Lung (tissue), 12 donors: ENCODE results near the gene FAT3. TPM values are rescaled to one million over a fixed set of nuclear protein-coding genes. Genes with fewer than 3 reads are reported as not detected.

Source experiments
- ATAC-seq: fragments of 200-7000 bp; cut with Tn5 transposase; one replicate; pipeline ENCODE4 v1.9.1; 2020; ENCODE audit warnings: moderate number of reproducible peaks; ENCODE audit not compliant: insufficient read depth, low FRiP score
- DNase-seq, 3 donors: peaks; one replicate each; pipeline ENCODE4 v3.0.0-alpha.2; 2013 to 2017
- H3K27ac ChIP-seq, 2 donors: one replicate each; pipeline ENCODE4 v1.5.1; 2013; ENCODE audit warnings: mild to moderate bottlenecking in 2 of 2, moderate library complexity in 2 of 2, control low read depth in 1 of 2, inconsistent platforms in 1 of 2, low read depth in 1 of 2, low read length in 1 of 2
- H3K27me3 ChIP-seq, 3 donors: one replicate each; pipeline ENCODE4 v1.5.1; 2013; ENCODE audit warnings: low read length in 2 of 3; ENCODE audit not compliant: control insufficient read depth in 3 of 3, insufficient read depth in 3 of 3
- H3K36me3 ChIP-seq, 4 donors: one replicate each; pipeline ENCODE4 v1.5.1; 2013; ENCODE audit warnings: low read length in 4 of 4, mild to moderate bottlenecking in 1 of 4, moderate library complexity in 1 of 4; ENCODE audit not compliant: control insufficient read depth in 4 of 4, insufficient read depth in 4 of 4
- H3K4me1 ChIP-seq, 5 donors: one replicate each; pipeline ENCODE4 v1.5.1; 2013; ENCODE audit warnings: low read length in 5 of 5, mild to moderate bottlenecking in 2 of 5, moderate library complexity in 1 of 5; ENCODE audit not compliant: control insufficient read depth in 5 of 5, insufficient read depth in 5 of 5
- H3K4me3 ChIP-seq: one replicate; pipeline ENCODE4 v1.5.1; 2013; ENCODE audit warnings: mild to moderate bottlenecking, control low read depth, moderate library complexity
- H3K9ac ChIP-seq, 2 donors: one replicate each; pipeline ENCODE4 v1.5.1; 2013; ENCODE audit warnings: low read length in 2 of 2, control low read depth in 1 of 2; ENCODE audit not compliant: insufficient read depth in 1 of 2
- H3K9me3 ChIP-seq, 4 donors: one replicate each; pipeline ENCODE4 v1.5.1; 2013; ENCODE audit warnings: low read length in 3 of 4, mild to moderate bottlenecking in 1 of 4, moderate library complexity in 1 of 4; ENCODE audit not compliant: control insufficient read depth in 4 of 4, insufficient read depth in 3 of 4
- WGBS, 2 donors: extraction: QIAGEN DNeasy Blood & Tissue Kit; methylation state at CpG; one replicate each; pipeline ENCODE4 v1.1.7; 2013; 5-methylcytosine and 5-hydroxymethylcytosine counted together
- polyA plus RNA-seq, 2 donors: library from polyadenylated mRNA; stranded (reverse); fragments of 200-250 nt; gene quantifications; one replicate each; pipeline ENCODE4 v1.2.1, GENCODE V29; 2013
- total RNA-seq, 2 donors: library from RNA; depleted of rRNA in 1 of 2; stranded (reverse); fragments of >200 nt in 1 of 2; gene quantifications; one replicate each; pipeline ENCODE4 v1.2.1, GENCODE V29; 2014 to 2021
- TF ChIP-seq, protein P1 (sequence below): IDR thresholded peaks from 2 replicates; pipeline ENCODE4 v1.5.1; 2012; ENCODE audit warnings: mild to moderate bottlenecking; ENCODE audit errors: control extremely low read depth, extremely low read depth
- donor health status: control.
- donor health status: control.
- donor health status: Bipolar disorder and iron deficiency.
- donor health status: healthy.
- donor health status: DM: yes; HTN: yes; CAD: no.

Gene FAT3
- total and polyA plus RNA-seq, 4 donors = 0.22 to 108 (median 3.1) TPM

DNA sequence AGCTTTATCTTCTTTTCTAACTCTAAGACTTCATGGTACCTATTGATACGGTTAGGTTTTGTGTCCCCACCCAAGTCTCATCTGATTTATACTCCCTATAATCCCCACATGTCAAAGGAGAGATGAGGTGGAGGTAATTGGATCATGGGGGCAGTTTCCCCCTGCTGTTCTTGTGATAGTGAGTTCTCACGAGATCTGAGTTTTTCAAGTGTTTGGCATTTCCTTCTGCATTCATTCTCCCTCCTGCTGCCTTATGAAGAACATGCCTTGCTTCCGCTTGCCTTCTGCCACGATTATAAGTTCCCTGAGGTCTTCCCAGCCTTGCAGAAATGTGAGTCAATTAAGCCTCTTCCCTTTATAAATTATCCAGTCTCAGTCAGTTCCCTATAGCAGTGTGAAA is 5.1 kb upstream of the FAT3 start:
- Histone ChIP-seq H3K27ac (no peak overlapping the region), H3K4me1 (peaks cover 0 to 34% (median 9%) of the 10 kb centered on the region in 5 donors), H3K27me3 (peaks cover 0 to 8% (median 0%) of the 10 kb centered on the region in 3 donors), H3K9ac (no peak overlapping the region), H3K4me3 (no peak overlapping the region), H3K36me3 (no peaks in the 10 kb centered on the region), H3K9me3 (peaks cover 0 to 2% (median 0%) of the 10 kb centered on the region in 4 donors)
- TF ChIP-seq, protein P1, sequence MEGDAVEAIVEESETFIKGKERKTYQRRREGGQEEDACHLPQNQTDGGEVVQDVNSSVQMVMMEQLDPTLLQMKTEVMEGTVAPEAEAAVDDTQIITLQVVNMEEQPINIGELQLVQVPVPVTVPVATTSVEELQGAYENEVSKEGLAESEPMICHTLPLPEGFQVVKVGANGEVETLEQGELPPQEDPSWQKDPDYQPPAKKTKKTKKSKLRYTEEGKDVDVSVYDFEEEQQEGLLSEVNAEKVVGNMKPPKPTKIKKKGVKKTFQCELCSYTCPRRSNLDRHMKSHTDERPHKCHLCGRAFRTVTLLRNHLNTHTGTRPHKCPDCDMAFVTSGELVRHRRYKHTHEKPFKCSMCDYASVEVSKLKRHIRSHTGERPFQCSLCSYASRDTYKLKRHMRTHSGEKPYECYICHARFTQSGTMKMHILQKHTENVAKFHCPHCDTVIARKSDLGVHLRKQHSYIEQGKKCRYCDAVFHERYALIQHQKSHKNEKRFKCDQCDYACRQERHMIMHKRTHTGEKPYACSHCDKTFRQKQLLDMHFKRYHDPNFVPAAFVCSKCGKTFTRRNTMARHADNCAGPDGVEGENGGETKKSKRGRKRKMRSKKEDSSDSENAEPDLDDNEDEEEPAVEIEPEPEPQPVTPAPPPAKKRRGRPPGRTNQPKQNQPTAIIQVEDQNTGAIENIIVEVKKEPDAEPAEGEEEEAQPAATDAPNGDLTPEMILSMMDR = no peak
- DNase-seq (no peak), ATAC-seq (no peak)
- 54 to 62% methylated on average over 4 of the region's 4 CpGs for WGBS, 2 donors

GRCh38 chr11:92222701-92223100 is 1.9 kb upstream of the FAT3 start:
- Histone ChIP-seq H3K4me1 (peaks cover 0 to 20% (median 6%) of the 10 kb centered on the region in 5 donors), H3K9ac (no peak overlapping the region), H3K27me3 (peaks cover 0 to 12% (median 8%) of the 10 kb centered on the region in 3 donors), H3K9me3 (peaks cover 0 to 6% (median 0%) of the 10 kb centered on the region in 4 donors), H3K36me3 (peaks cover 0 to 5% (median 0%) of the 10 kb centered on the region in 4 donors), H3K4me3 (no peak overlapping the region), H3K27ac (no peak overlapping the region)
- no peak for ATAC-seq
- WGBS, 2 donors = 21 to 45% methylated on average over 1 of the region's 1 CpG
- TF ChIP-seq, protein P1 = no peak
- DNase-seq = no peak

- H3K9ac ChIP-seq = peak overlapping the region in 1 of 2 donors; percentile 71
- peaks cover 0 to 6% (median 0%) of the 10 kb centered on the region in 4 donors for H3K9me3 ChIP-seq
- WGBS, 2 donors = 3 to 4% methylated on average over 8 of the region's 8 CpGs
- TF ChIP-seq, protein P1 = no peak
- DNase-seq (peak in 1 of 3 donors; percentile 57), ATAC-seq (no peak)
- H3K4me1 ChIP-seq = peaks cover 0 to 31% (median 11%) of the 10 kb centered on the region in 5 donors
- H3K27ac ChIP-seq = no peak overlapping the region
- peaks cover 0 to 5% (median 0%) of the 10 kb centered on the region in 4 donors for H3K36me3 ChIP-seq
- no peak overlapping the region for H3K4me3 ChIP-seq
- peaks cover 0 to 12% (median 8%) of the 10 kb centered on the region in 3 donors for H3K27me3 ChIP-seq
Measured at GRCh38 chr11:92224054-92224406, 588 bp upstream of the FAT3 start.

DNA sequence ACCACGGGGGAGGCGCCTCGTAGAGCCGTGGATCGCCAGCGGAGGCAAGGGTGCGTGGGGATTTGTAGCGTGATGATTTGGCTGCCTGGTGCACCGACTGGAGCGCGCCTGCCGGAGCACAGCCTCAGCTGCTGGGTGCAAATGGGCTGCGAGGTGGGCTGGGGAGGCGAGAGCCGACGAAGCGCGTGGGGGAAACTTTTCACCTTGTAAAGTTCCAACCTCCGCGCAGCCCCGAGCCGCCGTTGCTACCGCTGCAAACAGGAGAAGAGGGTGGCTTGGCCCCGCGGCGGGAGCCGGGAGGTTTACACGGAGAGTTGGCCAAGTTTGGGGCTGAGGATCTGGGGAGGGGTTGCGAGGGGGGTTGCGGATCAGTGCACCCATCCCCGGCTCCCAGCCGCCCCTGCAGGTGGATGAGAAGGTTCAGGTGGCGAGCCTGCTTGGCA is 528 bp downstream of the FAT3 start:
- no peak overlapping the region for H3K27ac ChIP-seq
- H3K4me3 ChIP-seq = peak overlapping the region; percentile 28
- no peak overlapping the region for H3K9ac ChIP-seq
- 1 to 4% methylated on average over 34 of the region's 34 CpGs for WGBS, 2 donors
- DNase-seq = peak in 2 of 3 donors; percentile 38 to 40
- TF ChIP-seq, protein P1 = no peak
- peaks cover 0 to 5% (median 0%) of the 10 kb centered on the region in 4 donors for H3K36me3 ChIP-seq
- H3K4me1 ChIP-seq = peaks cover 0 to 31% (median 11%) of the 10 kb centered on the region in 5 donors
- peaks cover 0 to 6% (median 0%) of the 10 kb centered on the region in 4 donors for H3K9me3 ChIP-seq
- ATAC-seq = peak; percentile 7
- H3K27me3 ChIP-seq = peaks cover 0 to 12% (median 11%) of the 10 kb centered on the region in 3 donors
